ENCODE data around the gene TUBB3.
"Not testable (repeated sequence)": the region's sequence is repeated elsewhere in the genome, so short reads cannot be mapped to it uniquely, and the experiment has no call there.

Gene TUBB3

DNA sequence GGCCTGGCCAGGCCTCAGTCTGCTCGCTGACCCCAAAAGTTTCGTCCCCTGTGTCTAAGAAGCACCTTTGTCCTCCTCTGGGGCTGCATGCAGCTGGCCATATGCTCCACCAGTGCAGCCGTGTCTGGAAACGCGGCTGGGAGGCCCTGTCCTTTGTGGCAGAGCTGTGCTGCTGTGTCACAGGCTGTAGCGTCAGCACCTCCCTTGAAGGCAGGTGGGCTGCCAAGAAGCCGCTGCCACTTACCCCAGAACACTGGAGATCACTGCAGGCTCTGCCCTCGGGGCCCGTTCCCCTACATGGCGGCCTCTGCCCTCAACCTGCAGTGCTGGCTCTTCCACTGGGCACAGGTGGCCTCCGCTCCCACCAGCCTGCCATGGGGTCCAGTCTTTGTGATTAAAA is 20.2 kb upstream of the TUBB3 start:
- no peak for DNase-seq

DNA sequence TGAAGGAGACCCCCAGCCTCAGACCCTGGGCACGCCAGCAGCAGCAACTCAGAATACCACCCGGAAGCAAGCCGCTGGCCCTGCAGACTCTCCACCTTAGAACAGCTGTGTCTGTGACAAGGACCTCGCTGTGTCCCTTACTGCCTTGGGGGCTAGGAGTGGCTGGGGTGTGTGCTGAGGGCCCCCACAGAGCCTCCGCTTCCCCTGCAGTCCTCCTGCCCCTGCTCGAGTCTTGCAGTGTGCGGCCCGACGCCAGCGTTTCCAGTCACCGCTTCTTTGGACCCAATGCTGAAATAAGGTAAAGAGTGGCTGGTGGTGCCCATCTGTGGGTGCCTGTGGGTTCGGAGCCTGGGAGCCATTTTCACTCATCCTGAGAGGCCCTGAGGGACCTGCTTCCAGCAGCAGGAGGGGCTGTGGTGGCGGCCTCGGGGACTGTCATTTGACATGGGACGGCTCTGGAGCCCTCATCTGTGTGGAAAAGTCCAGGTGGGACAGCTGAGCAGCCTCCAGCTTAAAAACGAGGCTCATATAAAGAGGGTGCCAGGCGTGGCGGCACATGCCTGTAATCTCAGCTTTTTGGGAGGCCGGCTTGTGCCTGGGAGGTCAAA is 19.1 kb upstream of the TUBB3 start:
- no peak for DNase-seq

DNA sequence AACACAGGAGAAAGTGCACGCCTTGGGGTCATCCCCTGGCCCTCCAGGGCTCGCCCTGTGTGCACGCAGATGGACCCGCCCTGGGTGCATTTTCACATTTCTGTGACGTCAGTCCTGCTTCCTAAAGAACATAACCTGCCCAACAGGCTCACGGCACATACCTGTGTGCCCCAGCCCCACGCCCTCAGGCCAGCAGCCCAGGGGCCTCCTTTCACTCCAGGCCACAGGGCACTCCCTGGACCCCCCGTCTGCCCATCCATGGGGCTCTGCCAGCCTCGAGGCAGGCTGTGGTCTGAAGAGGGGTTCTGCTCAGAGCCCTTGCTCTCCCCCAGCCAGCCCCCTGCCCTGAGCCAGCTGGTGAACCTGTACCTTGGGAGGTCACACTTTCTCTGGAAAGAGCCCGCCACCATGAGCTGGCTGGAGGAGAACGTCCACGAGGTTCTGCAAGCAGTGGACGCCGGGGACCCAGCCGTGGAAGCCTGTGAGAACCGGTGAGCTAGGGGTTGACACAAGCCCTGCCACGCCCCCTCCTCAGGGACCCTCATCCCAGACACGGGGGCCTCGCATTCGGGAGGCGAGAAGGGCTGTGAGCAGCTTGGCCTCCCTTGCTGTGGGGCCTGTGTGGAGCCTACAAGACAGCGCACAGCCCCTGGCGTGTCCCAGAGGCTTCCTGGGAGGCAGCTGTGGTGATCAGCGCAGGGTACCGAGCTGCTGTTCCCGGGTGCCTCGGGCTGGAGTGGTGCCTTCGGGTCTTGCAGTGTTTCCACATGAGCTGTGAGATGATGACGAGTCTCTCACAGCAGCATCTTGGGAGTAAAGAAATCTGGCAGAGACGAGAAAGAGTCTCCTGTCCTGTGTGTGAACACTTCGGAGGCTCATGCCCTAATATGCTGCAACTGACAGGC is 18.3 kb upstream of the TUBB3 start:
- no peak for DNase-seq

DNA sequence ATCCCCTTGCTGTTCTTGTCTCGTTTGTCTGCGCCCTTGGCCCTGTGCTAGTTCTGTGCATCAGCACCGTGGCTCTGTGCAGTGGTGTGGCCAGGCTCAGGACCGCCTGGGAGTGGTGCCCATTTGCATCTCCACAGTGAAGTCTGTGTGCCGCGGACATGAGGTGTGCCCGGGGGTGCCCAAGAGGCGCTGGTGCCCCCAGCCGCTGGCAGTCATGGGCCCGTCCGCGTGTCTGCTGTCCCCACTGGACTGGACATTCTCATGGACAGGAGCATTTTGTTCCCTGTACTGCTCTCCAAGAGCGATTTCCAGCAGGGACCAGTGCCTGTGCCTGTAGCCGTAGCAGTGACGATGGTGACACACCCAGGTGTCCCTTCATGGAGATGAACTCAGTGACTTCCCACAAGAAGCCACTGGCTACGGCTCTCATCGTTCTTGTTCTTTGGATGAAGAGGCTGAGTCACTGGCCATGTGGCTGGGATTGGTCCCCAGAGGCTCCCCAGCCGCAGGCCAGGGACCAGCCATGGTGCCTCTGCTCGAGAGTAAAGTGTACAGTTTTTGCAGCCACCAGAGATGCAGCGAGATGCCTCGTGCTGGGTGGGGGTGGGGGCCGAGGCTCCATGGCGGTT is 17.5 kb upstream of the TUBB3 start:
- no peak for DNase-seq

DNA sequence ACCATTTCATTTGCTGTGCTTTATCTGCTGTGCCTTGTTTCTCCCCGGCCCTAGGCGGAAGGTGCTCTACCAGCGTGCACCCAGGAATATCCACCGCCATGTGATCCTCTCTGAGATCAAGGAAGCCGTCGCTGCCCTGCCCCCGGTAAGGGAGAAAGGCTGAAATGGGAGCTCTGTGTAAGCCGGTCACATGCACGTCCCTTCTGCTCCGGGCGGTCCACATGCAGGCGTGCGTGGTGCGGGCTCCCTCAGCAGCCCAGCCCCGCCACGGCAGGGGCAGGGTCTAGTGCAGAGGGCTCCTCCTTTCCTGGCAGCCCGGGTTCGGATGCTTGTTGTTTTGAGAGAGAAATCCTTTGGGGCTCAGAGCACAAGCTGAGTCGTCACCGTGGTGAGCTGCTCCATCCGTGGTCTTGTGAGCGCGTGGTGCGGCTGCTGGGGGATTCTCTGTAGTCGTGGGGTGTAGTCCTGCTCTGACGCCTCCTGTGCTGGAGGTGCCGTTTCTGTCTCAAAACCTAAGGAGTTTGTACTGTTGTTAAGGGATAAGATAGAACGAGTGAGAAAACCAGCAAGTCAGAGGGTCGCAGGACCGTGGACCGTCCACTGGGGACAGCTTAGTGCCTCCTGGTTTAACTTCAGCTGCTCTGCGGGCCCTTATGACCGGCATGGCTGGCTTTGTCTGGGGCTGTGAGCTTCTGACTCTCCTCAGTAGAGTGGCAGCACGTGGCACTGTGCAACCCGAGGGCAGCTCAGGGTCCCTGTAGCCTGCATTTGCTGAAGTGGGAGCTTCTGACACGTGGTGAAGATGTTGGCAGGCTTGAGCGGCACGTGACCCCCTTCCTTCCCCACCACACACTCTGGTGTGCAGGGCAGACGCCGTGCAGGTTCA is 16.8 kb upstream of the TUBB3 start:
- no peak for DNase-seq

DNA sequence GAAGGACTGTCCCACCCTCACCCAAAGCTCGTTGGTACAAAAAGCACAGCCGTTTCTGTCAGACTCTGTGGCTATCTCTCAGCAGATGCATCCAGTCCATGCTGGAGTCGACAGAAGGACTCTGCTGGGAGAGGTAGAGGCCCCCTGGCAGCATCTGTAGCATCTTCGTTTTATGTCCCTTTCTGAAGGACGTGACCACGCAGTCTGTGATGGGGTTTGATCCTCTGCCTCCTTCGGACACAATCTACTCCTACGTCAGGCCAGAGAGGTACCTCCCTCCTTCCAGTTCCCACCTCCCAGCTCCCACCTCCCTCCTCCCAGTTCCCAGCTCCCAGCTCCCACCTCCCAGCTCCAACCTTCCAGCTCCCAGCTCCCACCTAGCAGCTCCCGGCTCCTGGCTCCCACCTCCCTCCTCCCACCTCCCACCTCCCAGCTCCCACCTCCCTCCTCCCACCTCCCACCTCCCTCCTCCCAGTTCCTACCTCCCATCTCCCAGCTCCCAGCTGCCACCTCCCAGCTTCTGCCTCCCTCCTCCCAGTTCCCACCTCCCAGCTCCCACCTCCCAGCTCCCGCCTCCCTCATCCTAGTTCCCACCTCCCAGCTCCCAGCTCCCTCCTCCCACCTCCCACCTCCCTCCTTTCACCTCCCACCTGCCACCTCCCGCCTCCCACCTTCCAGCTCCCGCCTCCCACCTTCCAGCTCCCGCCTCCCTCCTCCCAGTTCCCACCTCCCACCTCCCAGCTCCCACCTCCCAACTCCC is 15.9 kb upstream of the TUBB3 start:
- DNase-seq = no peak

DNA sequence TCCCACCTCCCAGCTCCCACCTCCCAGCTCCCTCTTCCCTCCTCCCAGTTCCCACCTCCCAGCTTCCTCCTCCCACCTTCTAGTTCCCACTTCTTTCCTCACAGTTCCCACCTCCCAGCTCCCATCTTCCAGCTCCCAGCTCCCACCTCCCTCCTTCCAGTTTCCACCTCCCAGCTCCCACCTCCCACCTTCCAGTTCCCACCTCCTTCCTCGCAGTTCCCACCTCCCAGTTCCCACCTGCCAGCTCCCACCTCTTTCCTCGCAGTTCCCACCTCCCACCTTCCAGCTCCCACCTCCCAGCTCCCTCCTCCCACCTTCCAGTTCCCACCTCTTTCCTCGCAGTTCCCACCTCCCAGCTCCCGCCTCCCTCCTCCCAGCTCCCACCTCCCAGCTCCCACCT is 14.9 kb upstream of the TUBB3 start:
- no peak for DNase-seq

DNA sequence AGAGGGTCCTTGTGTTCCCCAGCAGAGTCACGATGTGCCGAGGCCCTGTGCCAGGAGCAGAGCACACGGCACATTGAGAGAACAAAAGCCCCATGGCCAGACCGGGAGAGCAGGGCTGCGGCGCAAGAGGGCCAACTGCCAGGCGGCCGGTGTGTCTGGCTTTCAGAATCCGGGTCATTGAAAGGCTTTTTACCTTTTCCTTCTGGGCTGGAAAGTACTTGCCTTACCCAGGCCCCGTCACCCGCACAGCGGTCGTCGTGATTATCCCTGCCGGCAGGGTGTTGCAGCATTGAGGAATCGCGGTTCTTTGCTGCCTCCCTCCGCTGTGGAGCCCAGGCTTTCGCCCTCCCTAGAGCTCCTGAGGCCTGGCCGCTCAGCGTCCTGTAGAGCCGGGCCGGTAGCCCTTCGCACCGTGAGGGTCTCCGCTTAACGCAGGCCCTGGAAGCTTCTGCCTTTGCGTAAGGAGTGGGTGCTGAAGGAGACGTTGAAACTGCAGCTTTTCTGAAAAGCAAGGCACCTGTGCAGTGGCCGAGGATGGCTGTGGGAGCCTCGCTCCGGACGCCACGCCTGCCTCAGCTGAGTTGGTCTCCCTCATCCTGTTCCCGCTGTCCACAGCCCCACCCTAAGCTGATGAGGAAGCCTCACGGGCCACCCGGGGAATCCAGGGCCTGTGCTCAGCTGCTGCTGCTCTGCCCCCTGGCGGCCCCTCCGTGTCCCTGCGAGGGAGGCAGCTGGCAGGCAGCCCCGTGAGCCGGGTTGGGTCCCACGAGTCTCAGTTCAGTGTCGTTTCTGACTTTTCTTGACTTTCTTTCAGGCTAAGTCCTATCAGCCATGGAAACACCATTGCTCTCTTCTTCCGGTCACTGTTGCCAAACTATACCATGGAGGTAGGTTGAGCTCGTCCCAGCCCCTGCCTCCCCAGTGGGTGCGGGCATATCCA is 13.1 kb upstream of the TUBB3 start:
- peak in 1 of 2 experiments; percentile 26 for DNase-seq

DNA sequence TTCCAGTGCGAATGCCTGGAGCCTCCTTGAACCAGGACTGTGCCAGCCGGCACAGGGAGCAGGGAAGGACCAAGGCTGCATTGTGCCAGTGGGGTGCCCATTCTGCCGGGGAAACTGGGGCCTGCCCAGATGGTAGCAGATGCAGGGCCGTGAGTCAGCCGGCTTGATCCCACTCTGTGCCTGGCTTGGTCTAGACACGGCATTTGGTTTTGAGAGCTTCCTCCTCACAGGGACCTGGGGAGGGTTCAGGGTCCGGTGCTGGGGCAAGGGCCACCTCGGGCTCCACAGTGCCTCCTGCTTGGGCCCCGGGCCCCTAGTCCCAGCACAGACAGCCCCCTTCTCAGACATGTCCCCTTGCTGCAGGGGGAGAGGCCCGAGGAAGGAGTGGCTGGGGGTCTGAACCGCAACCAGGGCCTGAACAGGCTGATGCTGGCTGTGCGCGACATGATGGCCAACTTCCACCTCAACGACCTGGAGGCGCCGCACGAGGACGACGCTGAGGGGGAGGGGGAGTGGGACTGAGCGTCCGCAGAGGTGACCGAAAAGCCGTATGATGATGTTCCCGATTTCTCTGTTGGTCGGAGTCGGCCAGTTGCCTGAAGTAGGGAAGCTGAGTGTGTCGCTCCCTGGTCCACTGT is 12.3 kb upstream of the TUBB3 start:
- DNase-seq = no peak

DNA sequence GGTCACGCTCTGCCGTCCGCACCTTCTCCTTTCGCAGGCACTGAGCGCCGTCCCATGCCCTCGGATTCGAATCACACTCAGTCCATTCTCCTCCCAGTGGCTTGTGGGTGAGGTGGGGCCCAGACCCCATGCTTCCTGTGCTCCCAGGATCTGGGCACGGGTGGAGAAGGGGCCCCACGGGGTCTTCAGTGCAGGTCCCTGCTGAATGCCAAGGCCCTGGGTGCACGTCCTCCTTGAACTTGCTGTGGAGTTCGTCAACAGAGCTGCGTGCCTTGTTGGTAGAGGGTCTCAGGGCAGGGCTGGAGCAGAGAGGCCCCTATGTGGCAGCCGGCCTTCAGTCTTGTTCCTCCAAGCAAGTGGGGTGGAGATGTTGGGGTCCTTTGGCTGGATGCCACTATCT is 11.8 kb upstream of the TUBB3 start:
- no peak for DNase-seq

DNA sequence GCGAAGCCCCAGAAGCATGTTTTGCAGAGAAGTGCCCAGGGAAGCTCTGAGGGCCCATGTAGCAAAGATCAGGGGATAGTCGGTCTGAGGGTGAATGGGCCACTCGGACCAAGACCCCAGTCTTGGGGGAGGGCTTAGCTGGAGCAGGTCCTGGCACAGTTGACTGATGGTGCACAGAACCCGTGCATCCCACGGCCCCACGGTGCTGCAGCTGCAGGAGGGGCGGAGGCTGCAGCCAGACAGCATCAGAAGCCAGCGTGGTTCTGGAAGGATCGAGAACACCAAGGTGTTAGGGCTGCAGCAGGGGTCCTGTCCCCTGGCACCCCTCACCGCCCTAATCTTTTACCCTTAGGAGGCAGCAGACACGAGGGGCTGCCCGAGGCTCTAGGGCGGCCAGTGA is 11.0 kb upstream of the TUBB3 start:
- no peak for DNase-seq

DNA sequence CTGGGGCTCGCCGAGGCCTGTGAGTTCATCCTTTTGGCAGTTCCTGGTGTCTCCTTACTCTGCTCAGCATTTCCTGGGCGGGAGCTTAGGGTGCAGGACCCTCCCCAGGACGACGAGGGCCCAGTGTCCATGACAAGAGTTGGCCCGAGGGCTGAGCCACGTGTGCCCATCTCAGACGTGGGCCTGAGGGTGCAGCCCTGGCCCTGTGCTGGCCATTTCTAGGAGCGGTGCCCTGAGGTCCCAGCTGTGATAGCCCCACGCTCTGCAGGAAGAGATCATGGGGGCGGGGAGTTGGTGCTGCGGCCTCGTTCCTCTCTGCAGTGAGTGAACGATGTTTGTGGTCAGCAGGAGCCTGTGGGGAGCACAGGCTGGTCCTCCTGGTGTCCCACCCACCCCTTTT is 10.5 kb upstream of the TUBB3 start:
- no peak for DNase-seq

DNA sequence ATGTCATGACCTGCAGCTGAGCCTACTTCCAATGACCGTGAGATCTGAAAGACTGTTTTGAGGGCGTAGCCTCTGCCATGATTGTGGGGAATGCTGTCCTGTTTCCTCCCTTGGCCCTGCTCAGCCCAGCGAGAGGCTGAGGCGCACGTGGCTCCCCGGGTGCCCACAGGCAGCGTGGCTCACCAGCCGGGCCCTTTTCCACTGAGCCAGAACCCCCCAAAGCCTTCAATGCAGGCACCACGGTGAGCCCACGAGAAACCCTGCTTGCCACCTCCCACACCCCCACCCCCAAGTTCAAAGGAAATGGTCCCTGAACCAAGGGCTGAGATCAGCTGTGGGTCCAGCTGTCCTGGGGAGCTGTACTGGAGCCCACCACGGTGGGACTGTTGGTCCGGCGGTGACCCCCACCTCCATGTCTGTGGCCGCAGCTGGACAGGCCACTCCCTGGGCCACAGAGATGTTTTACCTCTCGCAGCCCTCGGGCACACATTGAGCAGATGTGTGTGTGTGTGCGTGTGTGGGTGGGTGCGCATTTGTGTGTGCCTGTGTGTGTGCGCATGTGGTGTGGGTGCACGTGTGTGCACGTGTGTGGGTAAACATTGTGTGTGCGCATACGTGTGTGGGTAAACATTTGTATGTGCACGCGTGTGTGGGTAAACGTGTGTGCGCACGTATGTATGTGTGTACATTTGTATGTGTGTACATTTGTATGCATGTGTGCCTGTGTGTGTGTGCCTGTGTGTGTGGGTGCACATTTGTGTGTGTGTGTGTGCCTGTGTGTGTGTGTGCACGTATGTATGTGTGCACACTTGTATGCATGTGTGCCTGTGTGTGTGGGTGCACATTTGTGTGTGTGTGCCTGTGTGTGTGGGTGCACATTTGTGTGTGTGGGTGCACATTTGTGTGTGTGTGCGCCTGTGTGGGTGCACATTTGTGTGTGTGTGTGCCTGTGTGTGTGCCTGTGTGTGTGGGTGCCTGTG is 9.4 kb upstream of the TUBB3 start:
- no peak for DNase-seq

DNA sequence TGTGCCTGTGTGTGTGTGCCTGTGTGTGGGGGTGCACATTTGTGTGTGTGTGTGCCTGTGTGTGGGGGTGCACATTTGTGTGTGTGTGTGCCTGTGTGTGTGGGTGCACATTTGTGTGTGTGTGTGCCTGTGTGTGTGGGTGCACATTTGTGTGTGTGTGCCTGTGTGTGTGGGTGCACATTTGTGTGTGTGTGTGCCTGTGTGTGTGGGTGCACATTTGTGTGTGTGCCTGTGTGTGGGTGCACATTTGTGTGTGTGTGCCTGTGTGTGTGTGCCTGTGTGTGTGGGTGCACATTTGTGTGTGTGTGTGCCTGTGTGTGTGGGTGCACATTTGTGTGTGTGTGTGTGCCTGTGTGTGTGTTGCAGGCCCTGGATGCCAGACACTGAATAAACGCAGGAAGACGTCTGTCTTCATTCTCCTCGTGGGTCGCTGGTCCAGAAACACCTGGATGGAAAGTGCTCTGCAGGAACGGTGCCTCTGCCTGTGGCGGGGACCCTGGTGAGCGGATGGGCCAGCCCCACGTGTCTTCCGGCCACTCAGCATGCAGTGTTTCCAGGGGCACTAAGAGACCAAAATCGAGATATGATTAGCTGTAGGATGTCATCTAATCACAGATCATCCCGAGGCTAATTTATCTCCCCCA is 8.4 kb upstream of the TUBB3 start:
- not testable (repeated sequence) for DNase-seq

DNA sequence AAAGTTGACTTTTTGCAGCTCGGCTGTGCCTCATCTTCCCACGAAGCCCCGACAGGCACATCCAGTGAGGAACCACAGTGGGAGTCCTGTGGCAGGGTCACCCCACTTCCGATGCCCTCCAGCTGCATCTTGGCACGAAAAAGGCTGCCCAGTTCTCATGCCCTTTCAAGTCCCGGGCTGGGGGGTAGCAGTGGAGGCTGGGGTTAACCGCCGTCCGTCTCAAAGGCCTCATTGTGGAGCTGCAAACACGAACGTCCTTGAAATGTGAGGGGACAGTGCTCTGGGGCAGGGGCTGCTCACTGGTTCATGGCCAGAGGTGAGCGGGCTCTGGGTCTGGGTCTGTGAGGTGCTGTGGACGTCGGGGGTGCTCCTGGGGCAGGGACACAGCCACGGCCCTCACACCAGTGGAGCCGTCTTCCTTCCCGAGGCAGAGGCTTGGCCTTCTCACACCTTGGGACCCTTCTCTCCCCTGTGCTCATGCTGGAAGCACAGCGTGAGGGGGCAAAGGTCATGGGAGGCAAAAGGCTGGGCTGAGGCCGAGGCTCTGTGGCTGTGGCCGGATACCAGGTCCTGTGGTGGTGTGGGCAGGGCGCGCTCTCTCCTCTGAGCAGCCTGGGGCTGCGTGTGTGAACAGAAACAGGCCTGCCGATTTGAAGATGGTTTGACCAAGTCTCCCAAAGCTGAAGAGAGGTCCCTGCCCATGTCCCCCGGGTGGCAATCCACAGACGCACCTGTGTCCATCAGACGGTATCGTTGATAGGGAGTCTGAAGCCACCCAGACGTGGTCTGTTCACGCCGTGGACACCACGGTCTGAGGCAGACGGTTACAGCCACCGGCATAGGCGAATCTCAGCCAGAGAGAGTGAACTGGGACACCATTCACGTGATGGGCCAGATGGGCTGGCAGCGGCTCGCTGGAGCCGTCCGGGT is 7.6 kb upstream of the TUBB3 start:
- no peak for DNase-seq

DNA sequence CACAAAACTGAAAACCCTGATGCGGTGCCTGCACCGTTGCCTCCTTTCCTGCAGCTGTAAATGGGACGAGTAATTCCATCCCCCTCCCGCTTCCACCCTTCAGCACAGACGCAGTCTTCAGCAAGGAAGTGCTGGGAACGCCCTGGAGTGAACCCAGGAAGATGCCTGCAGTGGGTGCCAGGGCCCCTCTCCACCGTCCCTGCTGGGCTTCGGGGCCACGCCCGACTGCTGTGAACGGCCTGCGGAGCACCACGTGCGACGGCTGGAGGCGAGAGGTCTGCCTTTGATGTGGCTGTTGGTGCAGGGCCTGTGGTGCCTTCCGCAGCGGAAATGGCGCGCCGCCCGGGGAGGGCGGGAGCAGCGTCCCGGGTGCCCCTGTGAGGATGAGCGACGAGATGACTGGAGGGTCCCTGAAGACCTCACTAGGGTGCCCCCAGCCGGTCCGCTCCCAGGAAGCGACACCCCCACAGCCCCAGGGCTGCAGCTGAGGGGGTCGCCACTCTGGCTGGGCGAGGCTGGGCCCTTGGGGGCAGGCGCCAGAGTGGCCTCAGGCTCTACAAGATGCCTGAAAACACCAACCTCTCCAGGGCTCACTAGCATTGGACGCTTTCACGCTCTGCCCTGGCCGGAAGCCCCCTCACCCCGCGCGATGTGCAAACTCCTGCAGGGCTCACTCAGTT is 5.2 kb upstream of the TUBB3 start:
- peak; percentile 15 to 37 for DNase-seq

All from NCI-H1930 (cell line).